Prostate gland (tissue), 2 donors: ENCODE results near the gene IGFBP7. TPM values are rescaled to one million over a fixed set of nuclear protein-coding genes. Genes with fewer than 3 reads are reported as not detected.

ENCODE experiments used
- DNase-seq: peaks from one replicate; pipeline ENCODE4 v3.0.0-alpha.2; 2019; ENCODE audit warnings: low spot score
- H3K27ac ChIP-seq, 2 donors: fragments of 200-600 bp; sonication (generic); 2 replicates each; pipeline ENCODE4 v1.5.1; 2017 to 2019
- H3K27me3 ChIP-seq: fragments of 200-600 bp; sonication (generic); replicated peaks from 2 replicates; pipeline ENCODE4 v1.5.1; 2019; ENCODE audit not compliant: insufficient read depth
- H3K36me3 ChIP-seq, 2 donors: fragments of 200-600 bp; sonication (generic); 1 replicate in 1 of 2; 2 replicates in 1 of 2; pipeline versions ENCODE4 v1.5.1 to v1.8.1; 2017 to 2019
- H3K4me1 ChIP-seq: fragments of 200-600 bp; sonication (generic); replicated peaks from 2 replicates; pipeline ENCODE4 v1.5.1; 2019
- H3K4me3 ChIP-seq, 2 donors: fragments of 200-600 bp; sonication (generic); 2 replicates each; pipeline ENCODE4 v1.5.1; 2017 to 2019
- H3K9me3 ChIP-seq: fragments of 200-600 bp; sonication (generic); 2 replicates; pipeline ENCODE4 v1.5.1; 2017
- CTCF ChIP-seq, 4 experiments: fragments of 200-600 bp in 2 of 4; fragments of 450-650 bp in 2 of 4; sonication (generic) in 2 of 4; IDR thresholded peaks; 1 replicate in 3 of 4; 2 replicates in 1 of 4; pipeline ENCODE4 v1.5.1; 2016 to 2019; ENCODE audit warnings: antibody characterized with exemption in 4 of 4, mild to moderate bottlenecking in 2 of 4, moderate library complexity in 2 of 4
- POLR2A ChIP-seq: fragments of 450-650 bp; IDR thresholded peaks from one replicate; pipeline ENCODE4 v1.6.1; 2016; ENCODE audit warnings: antibody characterized with exemption, mild to moderate bottlenecking
- POLR2AphosphoS5 ChIP-seq: sonication (generic); formaldehyde crosslinking; IDR thresholded peaks from one replicate; pipeline ENCODE4 v1.6.1; 2017; ENCODE audit warnings: antibody characterized with exemption
- WGBS: methylation state at CpG from one replicate; pipeline ENCODE4 v1.1.5; 2018; 5-methylcytosine and 5-hydroxymethylcytosine counted together
- intact Hi-C: fragments of 100-400 bp; cut with DNase I; formaldehyde crosslinking; loops from one replicate; pipeline ENCODE4 v1.14.2; 2022
- total RNA-seq, 2 donors: library from RNA; depleted of rRNA; stranded (reverse); fragments of >200 nt; gene quantifications; one replicate each; pipeline ENCODE4 v1.1.0, GENCODE V29; 2016

Gene IGFBP7
- total RNA-seq, 2 donors from 2014 or later = 322 to 1,366 TPM

- Histone ChIP-seq H3K36me3 (no peaks in the 10 kb centered on the region), H3K27ac (no peak overlapping the region), H3K4me1 (no peaks in the 10 kb centered on the region), H3K4me3 (no peak overlapping the region), H3K27me3 (no peaks in the 10 kb centered on the region), H3K9me3 (no peaks in the 10 kb centered on the region)
- intact Hi-C loops = no loop called here
- TF ChIP-seq CTCF (IDR thresholded peaks at IDR 0.05) (no peak), POLR2A (no peak), POLR2AphosphoS5 (no peak)
- no peak for DNase-seq
- 57% methylated on average over 4 of the region's 4 CpGs for WGBS
Measured at GRCh38 chr4:57076646-57077045, 33.5 kb downstream of the IGFBP7 start.

GRCh38 chr4:57075367-57075766 is 34.8 kb downstream of the IGFBP7 start:
- intact Hi-C loops = no loop called here
- Histone ChIP-seq H3K4me3 (no peak overlapping the region), H3K27me3 (no peaks in the 10 kb centered on the region), H3K4me1 (no peaks in the 10 kb centered on the region), H3K27ac (no peak overlapping the region), H3K9me3 (no peaks in the 10 kb centered on the region), H3K36me3 (no peaks in the 10 kb centered on the region)
- DNase-seq = no peak
- no peak for TF ChIP-seq CTCF (IDR thresholded peaks at IDR 0.05)
- no peak for TF ChIP-seq POLR2AphosphoS5
- no peak for TF ChIP-seq POLR2A

- Histone ChIP-seq H3K9me3 (no peaks in the 10 kb centered on the region), H3K27me3 (no peaks in the 10 kb centered on the region), H3K36me3 (no peaks in the 10 kb centered on the region), H3K4me1 (no peaks in the 10 kb centered on the region), H3K4me3 (no peak overlapping the region), H3K27ac (no peak overlapping the region)
- intact Hi-C loops = no loop called here
- TF ChIP-seq CTCF (IDR thresholded peaks at IDR 0.05) (no peak), POLR2AphosphoS5 (no peak), POLR2A (no peak)
- DNase-seq = no peak
- 24% methylated on average over 4 of the region's 4 CpGs for WGBS
Measured at GRCh38 chr4:57074744-57075143, 35.4 kb downstream of the IGFBP7 start.

- H3K27me3 ChIP-seq = no peaks in the 10 kb centered on the region
- no peaks in the 10 kb centered on the region for H3K4me1 ChIP-seq
- no peak for DNase-seq
- H3K27ac ChIP-seq = no peak overlapping the region
- TF ChIP-seq CTCF (IDR thresholded peaks at IDR 0.05) (no peak), POLR2A (no peak)
- no peak overlapping the region for H3K4me3 ChIP-seq
- intact Hi-C loops = no loop called here
- 77% methylated on average over 5 of the region's 5 CpGs for WGBS
- no peaks in the 10 kb centered on the region for H3K9me3 ChIP-seq
- no peaks in the 10 kb centered on the region for H3K36me3 ChIP-seq
Measured at GRCh38 chr4:57073559-57073958, 36.6 kb downstream of the IGFBP7 start.

- Histone ChIP-seq H3K4me3 (no peak overlapping the region), H3K27me3 (no peaks in the 10 kb centered on the region), H3K4me1 (no peaks in the 10 kb centered on the region), H3K36me3 (no peaks in the 10 kb centered on the region), H3K27ac (no peak overlapping the region), H3K9me3 (no peaks in the 10 kb centered on the region)
- DNase-seq = no peak
- TF ChIP-seq CTCF (IDR thresholded peaks at IDR 0.05) (no peak), POLR2A (no peak), POLR2AphosphoS5 (no peak)
- WGBS = 38% methylated on average over 2 of the region's 2 CpGs
- intact Hi-C loops = no loop called here
Measured at GRCh38 chr4:57071326-57071725, 38.9 kb downstream of the IGFBP7 start.
